H9 (cell line): Measurements from ENCODE around the gene RILP. TPM values are rescaled to one million over a fixed set of nuclear protein-coding genes. Genes with fewer than 3 reads are reported as not detected.

Experiments
- DNase-seq: peaks from one replicate; pipeline ENCODE4 v3.0.0-alpha.2; 2017
- H2AFZ ChIP-seq: one replicate; pipeline ENCODE4 v1.6.1; 2013; ENCODE audit warnings: mild to moderate bottlenecking, low read length, control low read depth, moderate library complexity
- H2AK5ac ChIP-seq: 2 replicates; pipeline ENCODE4 v1.6.1; 2013; ENCODE audit warnings: low read length, control low read depth, mixed read lengths; ENCODE audit not compliant: insufficient read length
- H2BK120ac ChIP-seq: one replicate; pipeline ENCODE4 v1.6.1; 2013; ENCODE audit warnings: low read depth, mild to moderate bottlenecking, low read length, control low read depth, inconsistent platforms; ENCODE audit not compliant: poor library complexity, severe bottlenecking
- H2BK12ac ChIP-seq: 2 replicates; pipeline ENCODE4 v1.6.1; 2013; ENCODE audit warnings: low read length, control low read depth, mixed read lengths, low read depth; ENCODE audit not compliant: insufficient read length
- H2BK15ac ChIP-seq: 2 replicates; pipeline ENCODE4 v1.6.1; 2013; ENCODE audit warnings: low read depth, low read length, control low read depth
- H2BK20ac ChIP-seq: one replicate; pipeline ENCODE4 v1.6.1; 2013; ENCODE audit warnings: low read depth, mild to moderate bottlenecking, low read length, control low read depth, inconsistent platforms; ENCODE audit not compliant: poor library complexity, severe bottlenecking
- H2BK5ac ChIP-seq: 2 replicates; pipeline ENCODE4 v1.6.1; 2013; ENCODE audit warnings: low read length, control low read depth, mixed read lengths; ENCODE audit not compliant: insufficient read length
- H3K14ac ChIP-seq: 2 replicates; pipeline ENCODE4 v1.6.1; 2013; ENCODE audit warnings: low read length, control low read depth; ENCODE audit not compliant: insufficient read depth
- H3K18ac ChIP-seq: 2 replicates; pipeline ENCODE4 v1.6.1; 2013; ENCODE audit warnings: low read depth, mild to moderate bottlenecking, mixed read lengths, low read length, control low read depth; ENCODE audit not compliant: insufficient read length
- H3K23ac ChIP-seq: 2 replicates; pipeline ENCODE4 v1.6.1; 2013; ENCODE audit warnings: low read length, control low read depth, mixed read lengths, low read depth; ENCODE audit not compliant: insufficient read length
- H3K23me2 ChIP-seq: 2 replicates; pipeline ENCODE4 v1.6.1; 2013; ENCODE audit warnings: low read depth, mild to moderate bottlenecking, mixed read lengths, low read length, control low read depth; ENCODE audit not compliant: insufficient read length, poor library complexity, severe bottlenecking
- H3K27ac ChIP-seq: 2 replicates; pipeline ENCODE4 v1.5.1; 2013; ENCODE audit warnings: low read length, control low read depth, mixed read lengths, low read depth; ENCODE audit not compliant: insufficient read length
- H3K27me3 ChIP-seq: 2 replicates; pipeline ENCODE4 v1.6.1; 2013; ENCODE audit warnings: low read length, control low read depth, inconsistent platforms; ENCODE audit not compliant: insufficient read depth
- H3K4ac ChIP-seq: 2 replicates; pipeline ENCODE4 v1.6.1; 2013; ENCODE audit warnings: low read depth, mild to moderate bottlenecking, control low read depth, inconsistent platforms, low read length, moderate library complexity
- H3K4me1 ChIP-seq: 2 replicates; pipeline ENCODE4 v1.6.1; 2013; ENCODE audit warnings: low read length, control low read depth, inconsistent platforms; ENCODE audit not compliant: insufficient read depth
- H3K4me2 ChIP-seq: 2 replicates; pipeline ENCODE4 v1.6.1; 2013; ENCODE audit warnings: low read length, control low read depth, mixed read lengths; ENCODE audit not compliant: insufficient read length, insufficient read depth
- H3K56ac ChIP-seq: 2 replicates; pipeline ENCODE4 v1.6.1; 2013; ENCODE audit warnings: low read depth, mild to moderate bottlenecking, mixed read lengths, low read length, control low read depth; ENCODE audit not compliant: insufficient read length
- H3K79me1 ChIP-seq: 2 replicates; pipeline ENCODE4 v1.6.1; 2013; ENCODE audit warnings: low read depth, mild to moderate bottlenecking, moderate library complexity, low read length, control low read depth, inconsistent platforms; ENCODE audit not compliant: insufficient read depth, poor library complexity, severe bottlenecking
- H3K79me2 ChIP-seq: 2 replicates; pipeline ENCODE4 v1.6.1; 2013; ENCODE audit warnings: low read length, control low read depth, inconsistent platforms; ENCODE audit not compliant: insufficient read depth
- H3K9ac ChIP-seq: 2 replicates; pipeline ENCODE4 v1.6.1; 2013; ENCODE audit warnings: low read length, control low read depth, mixed read lengths; ENCODE audit not compliant: insufficient read length; ENCODE audit errors: extremely low read depth
- H3K9me3 ChIP-seq: one replicate; pipeline ENCODE4 v1.6.1; 2013; ENCODE audit warnings: low read depth, low read length, inconsistent platforms; ENCODE audit not compliant: control insufficient read depth
- H3T11ph ChIP-seq: one replicate; pipeline ENCODE4 v1.6.1; 2013; ENCODE audit warnings: mild to moderate bottlenecking, low read length, control low read depth, inconsistent platforms
- H4K20me1 ChIP-seq: one replicate; pipeline ENCODE4 v1.6.1; 2013; ENCODE audit not compliant: control insufficient read depth, insufficient read length, insufficient read depth
- H4K5ac ChIP-seq: 2 replicates; pipeline ENCODE4 v1.6.1; 2013; ENCODE audit warnings: low read depth, mild to moderate bottlenecking, mixed read lengths, low read length, control low read depth; ENCODE audit not compliant: insufficient read length
- H4K8ac ChIP-seq: replicated peaks from 2 replicates; pipeline ENCODE4 v1.6.1; 2013; ENCODE audit warnings: low read length, control low read depth, mixed read lengths, low read depth; ENCODE audit not compliant: insufficient read length
- H4K91ac ChIP-seq: 2 replicates; pipeline ENCODE4 v1.6.1; 2013; ENCODE audit warnings: low read depth, mild to moderate bottlenecking, moderate library complexity, mixed read lengths, low read length, control low read depth; ENCODE audit not compliant: insufficient read length
- H3K27ac Mint-ChIP-seq, 3 experiments: 2 replicates in 2 of 3; 3 replicates in 1 of 3; pipeline ENCODE4 v1.8.0; 2020 to 2021; ENCODE audit warnings: mixed read lengths in 3 of 3, mild to moderate bottlenecking in 1 of 3, moderate library complexity in 1 of 3
- H3K27me3 Mint-ChIP-seq: 2 replicates; pipeline ENCODE4 v1.8.0; 2021; ENCODE audit warnings: low read depth, mild to moderate bottlenecking, moderate library complexity, mixed read lengths
- H3K36me3 Mint-ChIP-seq, 3 experiments: 2 replicates in 2 of 3; 3 replicates in 1 of 3; pipeline ENCODE4 v1.8.0; 2020 to 2021; ENCODE audit warnings: low read depth in 3 of 3, mixed read lengths in 3 of 3; ENCODE audit not compliant: insufficient read depth in 1 of 3
- H3K4me1 Mint-ChIP-seq, 2 experiments: 2 replicates each; pipeline ENCODE4 v1.8.0; 2020; ENCODE audit warnings: mixed read lengths in 2 of 2
- H3K4me3 Mint-ChIP-seq, 2 experiments: 2 replicates in 1 of 2; 3 replicates in 1 of 2; pipeline ENCODE4 v1.8.0; 2020 to 2021; ENCODE audit warnings: mild to moderate bottlenecking in 2 of 2, mixed read lengths in 2 of 2, moderate library complexity in 1 of 2
- H3K9me3 Mint-ChIP-seq, 2 experiments: 2 replicates in 1 of 2; 3 replicates in 1 of 2; pipeline ENCODE4 v1.8.0; 2020; ENCODE audit warnings: mild to moderate bottlenecking in 2 of 2, mixed read lengths in 2 of 2, moderate library complexity in 1 of 2
- CTCF ChIP-seq: fragments of 200-600 bp; sonication (generic); conservative IDR thresholded peaks from 3 replicates; pipeline ENCODE4 v1.8.0; 2021; ENCODE audit warnings: antibody characterized with exemption, mild to moderate bottlenecking
- WGBS: extraction: QIAGEN DNeasy Blood & Tissue Kit; methylation state at CpG from one replicate; pipeline ENCODE4 v1.1.7; 2013; ENCODE audit warnings: missing lambda C conversion rate, low lambda C conversion rate, mixed read lengths; ENCODE audit not compliant: insufficient read length; ENCODE audit errors: extremely low coverage; 5-methylcytosine and 5-hydroxymethylcytosine counted together
- total RNA-seq: library from RNA; stranded (reverse); gene quantifications from 2 replicates; pipeline ENCODE4 v1.2.1, GENCODE V29; 2021

The RILP gene
- total RNA-seq, 1 experiment from 2014 or later = 5.4 TPM

GRCh38 chr17:1635675-1636465, 13.8 kb downstream of the RILP start:
- H4K8ac ChIP-seq = no peak overlapping the region
- Mint-ChIP-seq H3K27ac (no peak overlapping the region), H3K4me3 (no peak overlapping the region), H3K27me3 (peaks cover 2% of the 10 kb centered on the region), H3K36me3 (no peaks in the 10 kb centered on the region; a peak in 1 of 7 replicates), H3K4me1 (peaks cover 8 to 22% of the 10 kb centered on the region in 2 experiments), H3K9me3 (no peaks in the 10 kb centered on the region; a peak in 1 of 5 replicates)
- no peak overlapping the region for H2BK15ac ChIP-seq
- no peaks in the 10 kb centered on the region for H3K79me1 ChIP-seq
- no peak overlapping the region for H3K14ac ChIP-seq
- H2BK12ac ChIP-seq = no peak overlapping the region
- no peak overlapping the region for H3K56ac ChIP-seq
- H3K27me3 ChIP-seq = no peaks in the 10 kb centered on the region
- H2BK120ac ChIP-seq = no peak overlapping the region
- WGBS = no CpG with 5 or more reads among the region's 10 CpGs
- H3K23ac ChIP-seq = no peak overlapping the region
- no peak overlapping the region for H4K5ac ChIP-seq
- H2AK5ac ChIP-seq = no peak overlapping the region
- no peak overlapping the region for H3K27ac ChIP-seq
- H2BK20ac ChIP-seq = no peak overlapping the region
- no peaks in the 10 kb centered on the region for H3K4me1 ChIP-seq
- H3K9me3 ChIP-seq = no peaks in the 10 kb centered on the region
- no peaks in the 10 kb centered on the region for H4K20me1 ChIP-seq
- H2AFZ ChIP-seq = no peak overlapping the region
- H3K79me2 ChIP-seq = no peaks in the 10 kb centered on the region
- H3K9ac ChIP-seq = no peak overlapping the region
- H3K23me2 ChIP-seq = no peaks in the 10 kb centered on the region
- no peak overlapping the region for H4K91ac ChIP-seq
- no peak overlapping the region for H3T11ph ChIP-seq
- no peak overlapping the region for H3K4me2 ChIP-seq
- no peak overlapping the region for H2BK5ac ChIP-seq
- no peak for TF ChIP-seq CTCF
- no peak overlapping the region for H3K18ac ChIP-seq
- no peak overlapping the region for H3K4ac ChIP-seq
- no peak for DNase-seq
